IMR-90 (cell line): ENCODE data around the gene RENBP. TPM values are rescaled to one million over a fixed set of nuclear protein-coding genes. Genes with fewer than 3 reads are reported as not detected.

ENCODE experiments used
- ATAC-seq: fragments of 200-7000 bp; cut with Tn5 transposase; 2 replicates; pipeline ENCODE4 v1.9.1; 2020; ENCODE audit warnings: low read depth, mild to moderate bottlenecking, moderate library complexity
- BruUV-seq: library from RNA; stranded (reverse); fragments of 400-500 nt; replicated peaks from 2 replicates; lab custom pipeline; 2021; lab: Mats Ljungman, UMichigan
- CTCF ChIA-PET: fragments of 300-600 bp; formaldehyde crosslinking; extraction: SDS; loops from one replicate; lab custom pipeline; 2021; ENCODE audit warnings: antibody characterized with exemption; lab: Yijun Ruan, JAX
- POLR2A ChIA-PET: fragments of 300-600 bp; sonication (Branson Sonifier 250); formaldehyde crosslinking; loops from one replicate; lab custom pipeline; 2022; ENCODE audit warnings: antibody characterized with exemption; ENCODE audit not compliant: unreplicated experiment; lab: Charles Lee
- DNase-seq: peaks from one replicate; pipeline ENCODE4 v3.0.0; 2013
- H2AFZ ChIP-seq: replicated peaks from 2 replicates; pipeline ENCODE3; 2013; ENCODE audit warnings: low read length, mild to moderate bottlenecking; ENCODE audit not compliant: poor library complexity
- H2AK5ac ChIP-seq: 2 replicates; pipeline ENCODE4 v1.6.1; 2013; ENCODE audit warnings: low read depth, low read length, inconsistent platforms
- H2AK9ac ChIP-seq: replicated peaks from 2 replicates; pipeline ENCODE3; 2013; ENCODE audit warnings: mild to moderate bottlenecking, low read depth, low read length, moderate library complexity; ENCODE audit not compliant: poor library complexity
- H2BK120ac ChIP-seq: 2 replicates; pipeline ENCODE4 v1.6.1; 2013; ENCODE audit warnings: low read depth, low read length, inconsistent platforms
- H2BK15ac ChIP-seq: 3 replicates; pipeline ENCODE4 v1.6.1; 2013; ENCODE audit warnings: low read depth, low read length, inconsistent platforms
- H2BK20ac ChIP-seq: 2 replicates; pipeline ENCODE4 v1.6.1; 2013; ENCODE audit warnings: low read depth, mild to moderate bottlenecking, inconsistent platforms, low read length, moderate library complexity
- H2BK5ac ChIP-seq: 2 replicates; pipeline ENCODE4 v1.6.1; 2013; ENCODE audit warnings: mild to moderate bottlenecking, low read depth, low read length, inconsistent platforms; ENCODE audit not compliant: poor library complexity, severe bottlenecking
- H3K14ac ChIP-seq: replicated peaks from 2 replicates; pipeline ENCODE4 v1.6.1; 2013; ENCODE audit warnings: low read depth, low read length, inconsistent platforms
- H3K18ac ChIP-seq: 2 replicates; pipeline ENCODE4 v1.6.1; 2013; ENCODE audit warnings: low read depth, low read length, control low read depth
- H3K23ac ChIP-seq: 2 replicates; pipeline ENCODE4 v1.6.1; 2013; ENCODE audit warnings: low read depth, low read length, inconsistent platforms
- H3K27ac ChIP-seq: 2 replicates; pipeline ENCODE4 v1.5.1; 2013; ENCODE audit warnings: mild to moderate bottlenecking, control low read depth, low read length; ENCODE audit not compliant: insufficient read depth
- H3K27me3 ChIP-seq: 2 replicates; pipeline ENCODE4 v1.6.1; 2013; ENCODE audit warnings: low read length; ENCODE audit not compliant: control insufficient read depth, insufficient read depth
- H3K36me3 ChIP-seq: 2 replicates; pipeline ENCODE4 v1.6.1; 2013; ENCODE audit warnings: low read length, mixed read lengths; ENCODE audit not compliant: control insufficient read depth, insufficient read depth
- H3K4ac ChIP-seq: 2 replicates; pipeline ENCODE4 v1.6.1; 2013; ENCODE audit warnings: low read depth, low read length, inconsistent platforms
- H3K4me1 ChIP-seq: 2 replicates; pipeline ENCODE4 v1.6.1; 2013; ENCODE audit warnings: low read length, mixed read lengths; ENCODE audit not compliant: control insufficient read depth, insufficient read depth
- H3K4me2 ChIP-seq: 2 replicates; pipeline ENCODE4 v1.6.1; 2013; ENCODE audit warnings: low read depth, mild to moderate bottlenecking, control low read depth, low read length, moderate library complexity
- H3K4me3 ChIP-seq: 2 replicates; pipeline ENCODE4 v1.5.1; 2013; ENCODE audit warnings: low read depth, mild to moderate bottlenecking, control low read depth, low read length, moderate library complexity; ENCODE audit not compliant: insufficient read depth
- H3K56ac ChIP-seq: 2 replicates; pipeline ENCODE4 v1.6.1; 2013; ENCODE audit warnings: low read length, inconsistent platforms; ENCODE audit not compliant: insufficient read depth; ENCODE audit errors: extremely low read depth
- H3K79me1 ChIP-seq, 2 experiments: 2 replicates each; pipeline ENCODE4 v1.6.1; 2013; ENCODE audit warnings: low read length in 2 of 2, inconsistent platforms in 1 of 2, low read depth in 1 of 2
- H3K9ac ChIP-seq: 2 replicates; pipeline ENCODE4 v1.6.1; 2013; ENCODE audit warnings: low read depth, low read length, control low read depth
- H3K9me1 ChIP-seq: 2 replicates; pipeline ENCODE4 v1.6.1; 2013; ENCODE audit warnings: low read length, inconsistent platforms; ENCODE audit not compliant: insufficient read depth
- H3K9me3 ChIP-seq: 2 replicates; pipeline ENCODE4 v1.6.1; 2013; ENCODE audit warnings: low read length; ENCODE audit not compliant: control insufficient read depth, insufficient read depth
- H4K20me1 ChIP-seq: 2 replicates; pipeline ENCODE4 v1.6.1; 2013; ENCODE audit warnings: low read length, inconsistent platforms; ENCODE audit not compliant: insufficient read depth
- H4K5ac ChIP-seq: 2 replicates; pipeline ENCODE4 v1.6.1; 2013; ENCODE audit warnings: mild to moderate bottlenecking, low read depth, low read length, control low read depth
- H4K8ac ChIP-seq, 2 experiments: 2 replicates each; pipeline ENCODE4 v1.6.1; 2013; ENCODE audit warnings: low read depth in 2 of 2, low read length in 2 of 2, control low read depth in 1 of 2, inconsistent platforms in 1 of 2
- H4K91ac ChIP-seq: 2 replicates; pipeline ENCODE4 v1.6.1; 2013; ENCODE audit warnings: low read depth, low read length, inconsistent platforms; ENCODE audit not compliant: insufficient read depth
- CHD1 ChIP-seq: IDR thresholded peaks from 2 replicates; pipeline ENCODE4 v1.6.1; 2012; ENCODE audit warnings: low read depth, low read length, improper control_type of control experiment
- FOS ChIP-seq: fragments of 150-350 bp; IDR thresholded peaks from 2 replicates; pipeline ENCODE4 v1.6.1; 2016; ENCODE audit warnings: low read depth, low read length
- MAFK ChIP-seq: IDR thresholded peaks from 2 replicates; pipeline ENCODE4 v1.6.1; 2012; ENCODE audit warnings: low read depth, low read length, improper control_type of control experiment
- POLR2A ChIP-seq: IDR thresholded peaks from 2 replicates; pipeline ENCODE4 v1.6.1; 2012; ENCODE audit warnings: mild to moderate bottlenecking, low read depth, low read length
- RCOR1 ChIP-seq: IDR thresholded peaks from 2 replicates; pipeline ENCODE4 v1.6.1; 2012; ENCODE audit warnings: mild to moderate bottlenecking, low read length, improper control_type of control experiment; ENCODE audit not compliant: insufficient replicate concordance
- RFX5 ChIP-seq: IDR thresholded peaks from 2 replicates; pipeline ENCODE4 v1.8.0; 2012; ENCODE audit warnings: low read depth, mild to moderate bottlenecking, low read length, moderate library complexity
- SMC3 ChIP-seq: fragments of 150-350 bp; IDR thresholded peaks from 2 replicates; pipeline ENCODE4 v1.6.1; 2016; ENCODE audit warnings: low read depth, mild to moderate bottlenecking, antibody characterized with exemption, low read length, moderate library complexity
- WGBS, 2 experiments: methylation state at CpG; one replicate each; pipeline versions ENCODE4 v1.1.5 to v1.1.7; 2013; ENCODE audit warnings: missing lambda C conversion rate in 2 of 2; ENCODE audit not compliant: insufficient read length in 1 of 2; ENCODE audit errors: extremely low coverage in 2 of 2; 5-methylcytosine and 5-hydroxymethylcytosine counted together
- dilution Hi-C: fragments of 300-500 bp; cut with HindIII; formaldehyde crosslinking; loops from one replicate; pipeline ENCODE4 v1.14.3; 2018; ENCODE audit warnings: low sequenced_read_pairs; ENCODE audit not compliant: unreplicated experiment
- in situ Hi-C: fragments of 300-500 bp; cut with MboI; formaldehyde crosslinking; loops from 3 replicates; pipeline ENCODE4 v1.14.3; 2019; ENCODE audit warnings: low sequenced_read_pairs, inconsistent platforms, mixed read lengths
- intact Hi-C: fragments of 100-400 bp; cut with micrococcal nuclease; formaldehyde crosslinking; loops from 2 replicates; pipeline ENCODE4 v1.10.0; 2022
- polyA plus RNA-seq, 3 experiments: library from polyadenylated mRNA; depleted of rRNA; stranded (reverse); fragments of >200 nt; gene quantifications; 2 replicates each; pipeline ENCODE4 v1.2.3, GENCODE V29; 2012; ENCODE audit warnings: low replicate concordance in 1 of 3
- total RNA-seq: library from RNA; depleted of rRNA; stranded (reverse); fragments of >200 nt; gene quantifications from 2 replicates; pipeline ENCODE4 v1.2.3, GENCODE V29; 2012
- TF ChIP-seq, protein P1 (sequence below): conservative IDR thresholded peaks from 2 replicates; pipeline ENCODE4 v1.5.1; 2012; ENCODE audit warnings: mild to moderate bottlenecking, low read depth, low read length, improper control_type of control experiment

The RENBP gene
- total and polyA plus RNA-seq, 2 of the 4 experiments (the other 2 are of a cell fraction) = 0.15 to 0.18 TPM

- Histone ChIP-seq H3K4me3 (no peak overlapping the region), H2BK5ac (no peak overlapping the region), H3K23ac (no peak overlapping the region), H2BK20ac (no peak overlapping the region), H3K14ac (no peak overlapping the region), H4K5ac (no peak overlapping the region), H4K91ac (no peak overlapping the region), H4K8ac (no peak overlapping the region), H2AFZ (no peak overlapping the region), H2AK5ac (no peak overlapping the region), H3K79me1 (no peaks in the 10 kb centered on the region), H3K36me3 (no peaks in the 10 kb centered on the region), H3K9me3 (peaks cover 9% of the 10 kb centered on the region), H3K9me1 (no peaks in the 10 kb centered on the region), H3K27ac (no peak overlapping the region), H3K4me1 (no peaks in the 10 kb centered on the region), H4K20me1 (no peaks in the 10 kb centered on the region), H3K4me2 (no peak overlapping the region), H3K56ac (no peak overlapping the region), H3K18ac (no peak overlapping the region), H2BK15ac (no peak overlapping the region), H3K9ac (no peak overlapping the region), H3K4ac (no peak overlapping the region), H2BK120ac (no peak overlapping the region), H3K27me3 (peaks cover 65% of the 10 kb centered on the region), H2AK9ac (no peak overlapping the region)
- no TSS peak for BruUV-seq
- in situ Hi-C loops = no loop called here
- intact Hi-C loops = no loop called here
- ChIA-PET CTCF (no interaction called here), POLR2A (no interaction called here)
- ATAC-seq (no peak), DNase-seq (no peak)
- 67% methylated on average over 1 of the region's 6 CpGs; no CpG with 5 or more reads in 1 of the 2 experiments for WGBS, 2 experiments
- TF ChIP-seq RCOR1 (no peak), SMC3 (no peak), POLR2A (no peak), CHD1 (no peak), RFX5 (no peak), FOS (no peak), MAFK (no peak)
- TF ChIP-seq, protein P1, sequence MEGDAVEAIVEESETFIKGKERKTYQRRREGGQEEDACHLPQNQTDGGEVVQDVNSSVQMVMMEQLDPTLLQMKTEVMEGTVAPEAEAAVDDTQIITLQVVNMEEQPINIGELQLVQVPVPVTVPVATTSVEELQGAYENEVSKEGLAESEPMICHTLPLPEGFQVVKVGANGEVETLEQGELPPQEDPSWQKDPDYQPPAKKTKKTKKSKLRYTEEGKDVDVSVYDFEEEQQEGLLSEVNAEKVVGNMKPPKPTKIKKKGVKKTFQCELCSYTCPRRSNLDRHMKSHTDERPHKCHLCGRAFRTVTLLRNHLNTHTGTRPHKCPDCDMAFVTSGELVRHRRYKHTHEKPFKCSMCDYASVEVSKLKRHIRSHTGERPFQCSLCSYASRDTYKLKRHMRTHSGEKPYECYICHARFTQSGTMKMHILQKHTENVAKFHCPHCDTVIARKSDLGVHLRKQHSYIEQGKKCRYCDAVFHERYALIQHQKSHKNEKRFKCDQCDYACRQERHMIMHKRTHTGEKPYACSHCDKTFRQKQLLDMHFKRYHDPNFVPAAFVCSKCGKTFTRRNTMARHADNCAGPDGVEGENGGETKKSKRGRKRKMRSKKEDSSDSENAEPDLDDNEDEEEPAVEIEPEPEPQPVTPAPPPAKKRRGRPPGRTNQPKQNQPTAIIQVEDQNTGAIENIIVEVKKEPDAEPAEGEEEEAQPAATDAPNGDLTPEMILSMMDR = no peak
- dilution Hi-C loops = no loop called here
Observed at GRCh38 chrX:153889123-153889522, 55.3 kb downstream of the RENBP start.
